Fibroblast of skin of right quadriceps (primary cell): ENCODE results near the gene TLR6.

ENCODE experiments used
- DNase-seq: peaks from one replicate; pipeline ENCODE4 v3.0.0-alpha.2; 2013

The TLR6 gene

DNA sequence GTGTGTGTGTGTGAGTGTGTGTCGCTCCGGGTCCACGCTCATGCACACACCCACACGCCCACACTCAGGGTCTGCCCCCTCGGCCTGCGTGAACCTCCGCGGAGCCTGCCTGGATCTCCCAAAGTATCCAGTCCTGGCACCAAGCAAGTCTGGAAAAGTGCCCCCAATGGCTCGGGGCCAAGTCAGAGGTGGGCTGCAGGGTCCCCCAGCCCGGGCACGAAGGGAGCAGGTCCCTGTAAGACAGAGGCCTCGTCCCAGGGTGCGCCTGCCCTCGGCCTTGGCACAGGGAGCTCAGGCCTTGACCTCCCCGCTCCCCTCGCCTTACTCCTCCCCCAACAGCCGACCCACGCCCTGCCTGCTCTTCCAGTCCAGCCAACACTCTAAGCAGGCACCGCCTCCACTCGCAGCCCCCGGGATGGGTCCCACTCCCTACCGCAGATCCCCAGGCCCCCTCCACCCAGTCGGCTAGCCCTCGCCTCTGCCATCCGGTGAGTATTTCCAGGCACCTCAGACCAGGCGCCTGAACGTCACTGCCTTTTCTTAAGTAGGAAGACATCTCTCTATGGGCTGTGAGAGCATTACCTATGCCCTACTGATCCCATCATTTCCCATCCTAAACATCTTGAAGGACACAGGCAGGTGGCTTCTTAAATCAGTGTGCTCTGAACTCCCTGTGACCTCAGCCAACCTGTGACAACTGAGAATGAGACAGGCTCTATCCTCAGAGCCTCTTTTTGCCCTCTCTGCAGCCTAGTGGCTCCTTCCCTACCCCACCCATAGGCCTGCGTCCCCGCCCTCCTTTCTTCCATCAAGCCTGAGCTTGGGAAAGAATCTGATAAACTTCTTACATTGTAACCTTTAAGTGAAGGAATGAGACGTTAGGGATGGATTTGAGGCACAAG is 11.7 kb upstream of the TLR6 start:
- DNase-seq: peak; percentile 23

DNA sequence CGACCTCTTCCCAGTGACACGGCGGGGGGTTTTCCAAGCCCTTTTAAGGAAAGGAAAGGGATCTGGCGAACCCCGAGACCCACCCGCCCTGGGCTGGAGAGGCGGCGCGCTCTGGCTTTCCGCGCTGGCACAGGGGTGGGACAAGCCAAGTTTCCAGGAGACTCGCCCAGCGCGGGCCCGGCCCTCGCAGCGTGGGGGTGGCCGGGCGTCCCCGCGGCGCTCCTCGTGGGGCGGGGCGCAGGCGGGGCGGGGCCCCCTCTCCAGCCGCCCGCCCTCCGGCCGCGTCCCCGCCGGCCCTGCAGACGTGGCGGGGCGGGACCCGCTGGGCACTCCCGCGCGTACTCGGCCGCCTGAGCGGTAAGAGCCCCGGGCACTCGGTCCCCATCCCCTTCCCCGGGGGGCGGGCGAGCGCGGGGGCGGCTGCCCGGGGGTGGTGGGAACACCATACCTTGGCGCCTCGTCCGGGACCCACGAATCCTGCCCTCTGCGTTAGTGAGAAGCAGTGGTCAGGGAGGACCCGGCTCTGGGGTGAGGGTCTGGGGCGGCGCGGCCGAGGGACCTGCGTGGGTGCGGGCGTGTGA is 11.0 kb upstream of the TLR6 start, which contains the start of gene FAM114A1:
TSS of gene FAM114A1 (plus strand) at position 329 of the 581 bp plus-strand sequence. CDS start 10,273 bp downstream, outside the sequence.
- peak; percentile 90 for DNase-seq

DNA sequence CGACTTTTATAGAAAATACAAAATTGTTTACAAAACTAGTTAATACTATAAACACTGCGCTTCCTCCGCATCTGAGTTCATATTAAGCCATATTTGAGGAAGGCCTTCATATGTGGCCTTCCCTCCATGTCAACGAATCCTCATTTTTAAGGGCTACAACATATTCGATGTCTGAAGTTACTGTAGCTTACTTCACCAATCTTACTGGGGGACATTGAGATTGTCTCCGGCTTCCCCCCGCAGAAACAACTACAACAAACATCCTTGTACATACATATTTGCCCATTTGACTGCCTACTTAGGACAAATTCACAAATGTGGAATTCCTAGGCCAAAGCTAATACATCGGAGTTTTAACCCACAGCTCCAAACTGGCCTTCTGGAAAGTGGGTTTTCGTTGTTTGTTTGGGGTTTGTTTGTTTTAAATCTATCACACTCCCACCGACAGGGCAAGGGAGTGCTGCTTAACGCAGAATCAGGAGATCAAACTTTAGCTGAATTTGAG is 10.4 kb upstream of the TLR6 start:
- no peak for DNase-seq

DNA sequence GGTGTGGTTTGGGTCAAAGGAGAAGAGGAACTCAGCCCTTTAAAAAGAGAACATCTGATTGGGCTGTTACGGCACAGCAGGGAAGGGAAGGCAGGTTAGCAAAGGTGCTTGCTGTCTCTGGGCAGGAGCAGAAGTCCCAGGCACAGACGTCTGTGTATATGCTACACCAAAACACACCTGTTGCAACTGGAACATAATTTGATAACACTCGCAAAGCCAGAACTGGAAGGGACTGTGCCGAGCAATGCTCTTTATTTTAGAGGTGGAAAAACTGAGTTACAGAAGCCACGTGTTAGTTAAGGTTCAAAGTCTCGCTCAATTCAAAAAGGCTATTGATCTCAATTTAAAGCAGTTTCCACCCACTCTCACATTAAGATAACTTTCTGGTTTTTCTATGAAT is 8.8 kb upstream of the TLR6 start:
- no peak for DNase-seq

DNA sequence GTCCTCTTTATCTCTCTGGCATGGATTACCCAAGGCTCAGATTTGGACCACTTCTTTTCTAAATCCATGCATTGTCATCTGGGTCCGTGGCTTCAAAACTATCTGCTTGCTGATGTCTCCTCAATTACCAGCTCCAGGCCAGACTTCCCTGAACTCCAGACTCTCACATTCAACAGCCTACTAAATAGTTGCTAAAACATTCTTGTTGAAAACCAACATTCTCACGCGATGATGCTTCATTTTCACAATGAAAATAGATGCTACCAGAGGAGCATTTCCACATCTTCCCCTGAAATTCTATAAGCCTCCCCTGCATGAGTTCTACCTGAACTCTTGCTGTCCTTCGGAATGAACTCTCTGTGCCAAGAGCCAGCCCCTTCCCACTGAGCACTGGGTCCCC is 5.2 kb upstream of the TLR6 start:
- no peak for DNase-seq

DNA sequence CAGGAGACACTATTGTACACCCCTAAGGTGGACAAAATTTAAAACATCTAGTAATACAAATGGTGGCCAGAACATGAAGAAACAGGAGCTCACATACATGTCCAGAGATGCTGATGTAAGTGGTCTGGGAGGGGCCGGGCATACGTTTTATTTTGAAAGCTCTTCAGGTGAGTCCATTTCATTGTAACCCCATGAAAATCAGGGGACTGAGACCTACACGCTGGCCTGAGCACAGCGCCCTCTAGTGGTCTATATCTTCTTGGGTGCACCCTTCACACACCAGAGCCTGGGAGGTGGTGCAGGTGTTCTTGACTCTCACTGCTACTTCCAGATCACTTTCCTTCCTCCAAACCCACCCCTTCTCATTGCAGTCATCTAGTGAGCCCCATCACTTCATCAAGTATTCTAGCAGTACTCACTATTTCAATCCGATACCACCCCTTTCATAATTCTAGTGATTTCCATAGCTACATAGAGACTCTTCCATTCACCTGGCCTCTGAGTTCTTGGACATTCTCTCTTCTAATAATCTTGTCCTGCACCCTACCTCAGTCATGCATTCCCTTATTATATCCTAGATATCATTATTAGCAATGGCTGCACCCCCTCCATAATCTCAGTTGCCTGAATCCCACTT is 4.3 kb upstream of the TLR6 start:
- DNase-seq: no peak

DNA sequence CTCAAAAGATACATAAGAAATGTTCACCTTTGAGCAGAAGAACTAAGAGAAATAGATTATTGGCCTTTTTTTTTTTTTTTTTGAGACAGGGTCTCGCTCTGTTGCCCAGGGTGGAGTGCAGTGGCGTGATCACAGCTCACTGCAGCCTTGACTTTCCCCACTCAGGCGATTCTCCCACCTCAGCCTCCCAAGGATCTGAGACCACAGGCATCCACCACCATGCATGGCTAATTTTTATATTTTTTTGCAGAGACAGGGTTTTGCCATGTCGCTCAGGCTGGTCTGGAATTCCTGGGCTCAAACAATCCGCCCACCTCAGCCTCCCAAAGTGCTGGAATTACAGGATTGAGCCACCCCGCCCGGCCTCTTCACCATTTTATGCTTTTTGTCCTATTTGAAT is 2.9 kb upstream of the TLR6 start:
- DNase-seq: no peak

DNA sequence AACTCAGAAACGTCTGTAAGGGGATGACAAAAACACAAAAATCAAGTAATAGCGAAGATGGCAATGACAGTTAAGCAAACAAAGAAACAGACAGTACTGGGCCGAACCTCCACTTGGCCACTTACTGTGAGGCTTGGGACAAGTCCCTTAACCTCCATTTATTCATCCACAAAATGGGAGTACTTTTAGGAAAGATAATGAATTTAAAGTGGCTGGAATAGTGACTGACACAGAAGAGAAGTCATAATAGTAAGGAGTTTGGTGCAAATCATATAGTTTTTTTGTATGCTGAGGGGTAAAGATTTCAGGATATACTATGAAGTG is 1.4 kb upstream of the TLR6 start:
- DNase-seq: no peak

DNA sequence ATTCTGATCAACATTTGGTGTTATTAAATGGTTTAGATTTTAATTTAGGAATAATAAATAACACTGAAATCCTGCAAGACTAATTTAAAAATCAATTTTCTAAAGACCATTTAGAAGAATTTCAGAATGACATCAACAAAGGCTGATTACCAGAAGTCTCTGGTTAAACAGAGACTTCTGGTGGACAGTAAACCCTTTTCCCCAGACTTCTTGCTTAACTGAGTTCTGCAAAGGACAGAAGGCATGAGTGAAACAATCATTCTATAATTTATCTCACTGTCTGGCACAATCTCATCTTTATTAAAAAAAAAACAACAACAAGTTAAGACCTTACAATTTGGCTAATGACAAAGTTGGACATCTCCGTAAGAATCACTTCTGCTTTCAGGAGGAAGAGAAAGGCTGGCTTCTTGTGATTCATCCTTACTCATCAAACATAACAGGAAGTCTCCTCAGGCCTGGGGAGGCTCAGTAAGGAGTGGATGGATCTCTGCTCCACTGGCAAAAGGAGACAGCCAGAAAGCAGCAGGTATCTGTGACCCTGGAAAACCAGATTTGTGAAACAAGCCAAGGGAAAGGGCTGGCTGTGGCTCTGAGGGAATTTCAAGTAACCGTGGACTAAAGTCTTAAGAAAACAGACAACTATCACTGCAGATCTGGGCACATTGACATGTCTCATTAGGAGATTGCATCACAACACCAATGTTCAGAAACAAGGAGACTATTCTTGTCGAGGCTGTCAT is 908 bp upstream of the TLR6 start:
- DNase-seq: peak; percentile 87

DNA sequence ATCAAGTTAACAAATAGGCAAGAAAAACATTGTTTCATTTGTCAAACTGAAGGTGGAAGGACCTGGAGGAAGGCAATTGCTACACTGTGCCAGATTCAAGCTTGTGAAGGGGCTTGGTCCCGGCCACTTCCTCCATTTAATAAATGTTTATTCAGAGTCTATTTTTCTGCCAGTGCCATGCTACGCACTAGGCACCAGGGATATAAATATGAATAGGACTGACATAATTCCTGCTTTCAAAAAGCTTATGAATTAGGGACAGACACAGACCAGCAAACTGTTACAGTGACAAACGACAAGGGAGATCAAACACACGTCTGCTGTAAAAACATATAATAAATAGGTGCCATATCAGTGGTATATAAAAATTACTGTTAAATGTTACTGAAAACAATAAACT is 571 bp downstream of the TLR6 start:
- no peak for DNase-seq

DNA sequence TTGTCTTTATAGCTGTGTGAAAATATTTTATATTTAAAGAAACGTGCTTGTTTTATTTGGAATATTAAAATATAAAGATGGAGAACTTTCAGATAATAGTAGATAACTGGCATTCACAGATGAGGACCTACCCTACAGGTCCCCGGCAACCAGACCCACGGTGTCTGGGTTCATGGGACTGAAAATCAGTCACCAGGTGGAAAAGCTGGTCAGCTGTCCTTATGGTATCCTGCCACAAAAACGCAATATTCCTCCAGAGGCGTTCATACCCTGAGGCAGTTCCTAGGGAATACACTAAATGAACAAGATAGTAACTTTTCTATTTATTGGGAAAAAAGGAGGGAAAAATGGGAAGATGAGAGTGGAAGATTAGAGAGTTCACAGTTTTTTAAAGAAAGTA is 1.2 kb downstream of the TLR6 start:
- DNase-seq: no peak

DNA sequence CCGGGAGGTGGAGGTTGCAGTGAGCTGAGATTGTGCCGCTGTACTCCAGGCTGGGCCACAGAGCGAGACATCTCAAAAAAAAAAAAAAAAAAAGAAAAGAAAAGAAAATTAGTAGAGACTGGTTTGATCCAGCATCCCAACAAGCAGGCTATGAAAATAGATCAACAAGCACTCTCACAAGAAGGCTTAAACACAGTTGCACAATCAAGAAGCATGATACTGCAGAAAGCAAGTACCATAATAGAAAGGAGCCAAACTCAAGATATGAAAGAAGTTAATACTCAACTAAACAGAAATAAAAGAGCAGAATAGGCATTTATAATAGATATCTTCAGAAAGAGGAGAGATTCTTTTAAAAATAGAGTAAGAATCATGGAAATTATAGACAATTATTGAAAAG is 10.6 kb downstream of the TLR6 start:
- DNase-seq: no peak

DNA sequence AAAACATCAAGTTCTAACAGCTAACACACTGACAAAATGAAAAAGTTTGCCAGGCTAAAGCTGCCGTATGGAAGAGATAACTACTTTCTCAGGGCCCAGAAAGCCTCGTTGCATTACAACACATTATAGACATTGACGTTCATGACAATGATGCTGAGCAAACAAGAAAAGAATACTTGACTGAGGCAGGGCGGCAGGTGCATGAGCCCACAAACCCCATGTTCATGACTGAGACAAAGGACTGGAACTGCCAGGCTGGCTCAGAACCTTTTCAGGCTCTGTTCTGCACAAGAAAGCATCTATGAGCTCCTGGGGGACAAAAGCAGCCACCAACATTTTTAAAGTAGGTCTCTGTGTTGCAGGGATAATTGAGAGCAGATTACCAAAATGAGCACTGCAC is 13.6 kb downstream of the TLR6 start:
- DNase-seq: no peak

DNA sequence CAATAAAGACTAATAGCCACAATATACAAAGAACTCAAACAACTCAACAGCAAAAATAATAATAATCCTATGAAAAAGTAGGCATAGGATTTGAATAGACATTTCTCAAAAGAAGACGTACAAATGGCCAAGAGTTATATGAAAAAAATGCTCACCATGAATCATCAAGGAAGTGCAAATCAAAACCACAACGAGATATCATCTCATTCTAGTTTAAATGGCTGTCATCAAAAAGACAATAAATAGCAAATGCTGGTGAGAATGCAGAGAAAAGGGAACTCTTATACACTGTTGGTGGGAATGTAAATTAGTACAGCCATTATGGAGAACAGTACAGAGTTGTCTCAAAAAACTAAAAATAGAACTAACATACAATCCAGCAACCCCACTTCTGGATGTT is 18.8 kb downstream of the TLR6 start:
- peak; percentile 77 for DNase-seq

DNA sequence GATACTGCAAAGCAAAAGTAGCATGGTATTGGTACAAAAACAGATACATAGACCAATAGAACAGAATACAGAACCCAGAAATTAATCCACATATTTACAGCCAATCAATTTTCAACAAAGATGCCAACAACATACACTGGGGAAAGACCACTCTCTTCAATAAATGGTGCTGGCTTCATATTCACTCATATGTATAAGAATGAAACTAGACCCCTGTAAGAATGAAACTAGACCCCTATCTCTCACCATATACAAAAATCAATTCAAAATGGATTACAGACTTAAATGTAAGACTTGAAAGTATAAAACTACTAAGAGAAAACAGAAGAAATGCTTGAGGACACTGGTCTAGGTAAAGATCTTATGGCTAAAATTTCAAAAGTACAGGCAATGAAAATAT is 19.3 kb downstream of the TLR6 start:
- no peak for DNase-seq

DNA sequence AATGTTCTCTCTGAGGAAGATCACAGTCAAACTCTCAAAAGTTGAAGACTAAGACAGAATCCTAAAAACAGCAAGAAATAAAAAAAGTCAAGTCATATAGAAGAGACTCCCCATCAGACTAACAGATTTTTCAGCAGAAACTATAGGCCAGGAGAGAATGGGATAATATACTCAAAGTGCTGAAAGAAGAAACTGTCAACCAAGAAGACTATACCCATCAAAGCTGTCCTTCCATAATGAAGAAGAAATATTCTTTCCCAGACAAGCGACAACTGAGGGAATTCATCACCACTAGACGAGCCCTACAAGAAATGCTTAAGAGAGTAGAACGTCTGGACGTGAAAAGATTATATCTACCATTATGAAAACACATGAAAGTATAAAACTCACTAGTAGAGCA is 22.0 kb downstream of the TLR6 start:
- DNase-seq: no peak

DNA sequence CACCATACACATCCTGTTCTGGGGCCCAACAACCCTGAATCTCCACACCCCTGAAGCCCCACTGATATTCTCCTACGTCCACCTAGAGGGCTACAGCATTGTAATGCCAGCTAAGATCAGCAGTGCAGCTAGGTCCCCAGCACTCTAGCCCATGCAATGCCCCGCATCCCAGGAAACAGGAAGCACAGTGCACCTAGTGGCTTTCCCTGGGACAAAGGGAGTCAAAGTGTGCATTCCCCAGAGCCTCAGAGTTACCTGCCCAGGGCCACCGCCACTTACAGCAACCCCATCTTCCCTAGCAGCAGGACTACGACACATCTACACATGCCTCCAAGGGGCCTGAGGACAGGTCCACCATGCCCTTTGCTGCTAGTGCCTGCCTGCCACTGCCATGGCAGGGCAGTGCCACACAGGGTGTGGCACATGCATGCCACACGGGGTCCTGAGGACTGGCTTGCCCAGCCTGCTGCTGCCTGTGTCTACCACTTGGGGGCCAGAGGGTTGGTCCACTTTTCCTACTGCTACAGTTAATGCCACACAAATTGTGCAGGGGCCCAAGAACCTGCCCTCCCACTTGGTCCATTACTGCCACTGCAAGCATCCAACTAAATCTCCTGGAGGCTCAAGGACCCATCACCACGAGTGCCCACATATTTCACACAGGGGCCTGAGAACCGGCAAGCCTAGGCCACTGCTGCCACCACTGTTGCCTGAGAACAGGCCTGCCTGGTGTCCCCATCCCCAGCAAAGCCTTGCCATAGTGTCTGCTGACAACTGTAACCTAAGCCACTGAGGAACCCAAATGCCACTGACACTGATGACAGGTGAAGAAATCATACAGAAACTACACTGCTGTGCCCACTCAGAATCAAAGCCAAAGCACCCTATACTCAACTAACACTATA is 23.7 kb downstream of the TLR6 start:
- DNase-seq: no peak

DNA sequence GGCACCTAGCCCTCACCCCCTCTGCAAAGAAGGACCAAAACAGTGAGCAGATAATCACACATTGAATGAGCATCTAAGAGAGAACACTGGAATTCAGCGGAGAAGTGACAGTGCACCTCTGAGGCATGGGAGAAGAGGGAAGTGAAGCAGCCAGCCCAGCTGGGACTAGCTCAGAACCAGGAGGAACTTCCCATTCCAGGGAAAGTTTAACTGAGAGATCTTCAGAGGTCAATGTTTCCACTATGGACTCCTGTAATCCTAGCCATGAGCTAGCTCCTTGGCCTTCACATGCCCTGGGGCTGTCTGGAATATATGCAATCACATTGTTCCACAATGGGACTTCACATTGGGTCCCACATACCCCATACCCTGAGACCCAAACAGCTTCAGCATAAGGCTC is 24.4 kb downstream of the TLR6 start:
- no peak for DNase-seq

DNA sequence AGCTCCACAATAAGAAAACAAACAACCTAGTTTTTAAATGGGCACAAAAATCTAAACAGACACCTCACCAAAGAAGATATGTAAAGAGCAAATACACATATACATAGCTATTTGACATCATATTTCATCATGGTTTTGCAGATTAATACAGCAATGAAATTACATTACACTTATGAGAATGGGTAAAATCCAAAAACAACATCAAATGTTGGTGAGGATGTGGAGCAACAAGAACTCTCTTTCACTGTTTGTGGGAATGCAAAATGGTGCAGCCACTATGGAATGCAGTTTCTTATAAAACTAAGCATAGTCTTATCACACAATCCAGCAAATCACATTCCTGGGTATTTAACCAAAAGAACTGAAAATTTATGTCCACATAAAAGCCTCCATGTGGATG is 25.0 kb downstream of the TLR6 start:
- DNase-seq: no peak

DNA sequence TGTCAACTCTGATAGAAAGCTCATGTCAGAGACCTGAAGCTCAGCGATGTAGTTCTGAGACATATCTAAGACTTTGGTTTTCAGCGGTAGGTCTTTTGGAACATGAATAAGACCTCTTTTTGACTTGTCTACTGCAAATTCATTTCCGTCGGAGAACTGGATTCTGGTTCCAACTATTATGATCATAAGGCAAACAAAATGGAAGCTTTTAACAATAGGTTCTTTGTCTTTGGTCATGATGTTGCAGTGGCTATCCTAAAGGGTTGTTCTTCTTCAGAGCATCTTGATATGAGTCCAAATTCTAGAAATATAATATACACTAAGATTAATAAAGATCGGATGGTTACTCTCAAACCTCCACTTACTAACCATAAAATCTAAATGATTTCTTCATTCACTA is 27.4 kb downstream of the TLR6 start:
- DNase-seq: no peak

DNA sequence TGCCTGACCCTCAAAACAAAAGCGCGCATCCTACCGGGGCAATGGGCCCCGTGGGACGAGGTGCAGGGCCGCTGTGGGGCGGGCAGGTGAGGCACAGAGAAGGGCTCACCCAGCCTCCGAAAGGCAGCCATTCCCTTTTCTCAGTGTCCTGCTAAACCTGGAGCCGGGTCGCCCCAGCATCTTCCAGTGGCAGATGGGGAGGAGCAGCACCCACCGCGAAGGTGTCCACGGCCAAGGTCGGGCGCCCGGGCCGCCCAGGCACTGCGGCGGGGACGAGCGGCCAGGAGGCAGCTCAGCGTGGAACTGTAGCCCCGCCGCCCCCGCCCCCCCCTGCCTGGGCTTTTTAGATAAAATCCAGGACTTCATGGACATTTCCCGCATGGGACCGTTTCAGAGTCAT is 32.9 kb downstream of the TLR6 start:
- DNase-seq: no peak

DNA sequence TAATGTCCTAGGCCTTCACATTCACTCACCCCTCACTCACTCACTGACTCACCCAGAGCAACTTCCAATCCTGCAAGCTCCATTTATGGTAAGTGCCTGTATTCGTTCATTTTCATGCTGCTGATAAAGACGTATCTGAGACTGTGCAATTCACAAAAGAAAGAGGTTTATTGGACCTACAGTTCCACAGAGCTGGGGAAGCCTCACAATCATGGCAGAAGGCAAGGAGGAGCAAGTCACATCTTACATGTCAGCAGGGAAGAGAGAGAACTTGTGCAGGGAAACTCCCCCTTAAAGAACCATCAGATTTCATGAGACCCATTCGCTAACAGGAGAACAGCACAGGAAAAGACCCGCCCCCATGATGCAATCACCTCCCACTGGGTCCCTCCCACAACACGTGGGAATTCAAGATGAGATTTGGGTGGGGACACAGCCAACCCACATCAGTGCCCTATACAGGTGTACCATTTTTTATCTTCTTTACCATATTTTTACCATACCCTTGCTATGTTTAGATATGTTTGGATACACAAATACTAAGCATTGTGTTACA is 33.8 kb downstream of the TLR6 start:
- no peak for DNase-seq
